ENCODE data around the gene SKA3. TPM values are rescaled to one million over a fixed set of nuclear protein-coding genes. Genes with fewer than 3 reads are reported as not detected.
"Not testable (repeated sequence)": the region's sequence is repeated elsewhere in the genome, so short reads cannot be mapped to it uniquely, and the experiment has no call there.

Gene SKA3
- total RNA-seq, 1 experiment from 2014 or later: 61.8 TPM

- H4K20me1 ChIP-seq (ENCODE audit: control insufficient read depth, insufficient read depth, insufficient read length); H3K14ac ChIP-seq (ENCODE audit: insufficient read depth, low read length); H3K27ac Mint-ChIP-seq; H3K4ac ChIP-seq (ENCODE audit: low read depth, low read length); H3K18ac ChIP-seq (ENCODE audit: insufficient read length, low read depth, low read length); H3K4me1 ChIP-seq (ENCODE audit: insufficient read depth, low read length); H3K4me3 Mint-ChIP-seq; H3K27ac ChIP-seq (ENCODE audit: insufficient read length, low read depth, low read length); H2BK15ac ChIP-seq (ENCODE audit: low read depth, low read length); H3K23ac ChIP-seq (ENCODE audit: insufficient read length, low read depth, low read length); H3K9ac ChIP-seq (ENCODE audit: extremely low read depth, insufficient read length, low read length); H2AK5ac ChIP-seq (ENCODE audit: insufficient read length, low read length); H2BK20ac ChIP-seq (ENCODE audit: low read depth, low read length, poor library complexity, severe bottlenecking); H3K23me2 ChIP-seq (ENCODE audit: insufficient read length, low read depth, low read length, poor library complexity, severe bottlenecking); H4K5ac ChIP-seq (ENCODE audit: insufficient read length, low read depth, low read length); H2BK120ac ChIP-seq (ENCODE audit: low read depth, low read length, poor library complexity, severe bottlenecking); H3K27me3 Mint-ChIP-seq (ENCODE audit: low read depth); H2AFZ ChIP-seq (ENCODE audit: low read length); DNase-seq; H3K4me1 Mint-ChIP-seq; H3T11ph ChIP-seq (ENCODE audit: low read length); H2BK5ac ChIP-seq (ENCODE audit: insufficient read length, low read length); H4K91ac ChIP-seq (ENCODE audit: insufficient read length, low read depth, low read length); H2BK12ac ChIP-seq (ENCODE audit: insufficient read length, low read depth, low read length); H3K56ac ChIP-seq (ENCODE audit: insufficient read length, low read depth, low read length); H4K8ac ChIP-seq (replicated peaks; ENCODE audit: insufficient read length, low read depth, low read length); H3K79me1 ChIP-seq (ENCODE audit: insufficient read depth, low read depth, low read length, poor library complexity, severe bottlenecking); H3K27me3 ChIP-seq (ENCODE audit: insufficient read depth, low read length); H3K4me2 ChIP-seq (ENCODE audit: insufficient read depth, insufficient read length, low read length); H3K79me2 ChIP-seq (ENCODE audit: insufficient read depth, low read length): not testable (repeated sequence)
- H3K9me3 ChIP-seq (ENCODE audit: control insufficient read depth, low read depth, low read length): peaks cover 20% of the 10 kb centered on the region
- WGBS (ENCODE audit: extremely low coverage, insufficient read length, low lambda C conversion rate): no CpG with 5 or more reads among the region's 4 CpGs
- Mint-ChIP-seq H3K9me3 (peaks cover 39 to 40% of the 10 kb centered on the region in 2 experiments), H3K36me3 (ENCODE audit: insufficient read depth in 1 of 3, low read depth in 3 of 3) (peaks cover 17 to 32% (median 22%) of the 10 kb centered on the region in 3 experiments)
Measured at GRCh38 chr13:21198391-21198790, 22.0 kb upstream of the SKA3 start.

DNA sequence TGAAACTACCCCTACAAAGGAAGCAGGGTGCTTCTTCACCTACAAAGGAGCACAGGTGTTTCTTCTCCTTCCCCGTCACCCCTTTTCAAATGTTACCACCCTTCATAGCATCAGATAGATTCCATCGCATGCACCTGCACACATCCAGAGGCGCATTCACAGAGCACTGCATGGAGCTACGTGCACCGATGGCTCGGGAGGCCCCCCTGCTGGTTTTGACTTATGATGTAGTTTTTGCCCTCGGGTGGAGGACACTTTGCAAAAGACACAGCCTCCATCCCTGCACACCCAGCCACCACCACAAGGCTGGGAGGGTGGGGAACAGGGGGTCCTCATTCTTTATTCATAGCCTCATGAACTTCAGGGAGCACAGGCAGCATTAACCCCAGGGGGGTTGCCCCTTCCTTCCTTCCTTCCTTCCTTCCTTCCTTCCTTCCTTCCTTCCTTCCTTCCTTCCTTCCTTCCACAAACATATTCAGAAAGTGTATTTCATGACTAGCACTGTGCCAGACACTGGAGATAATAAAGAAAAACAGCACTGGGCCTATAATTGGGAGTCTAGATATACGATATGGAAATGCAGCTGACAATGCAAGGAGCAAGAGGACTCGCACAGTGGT lies 21.4 kb upstream of the SKA3 start:
- H2BK15ac ChIP-seq (ENCODE audit: low read depth, low read length); H3K56ac ChIP-seq (ENCODE audit: insufficient read length, low read depth, low read length); H3K27me3 ChIP-seq (ENCODE audit: insufficient read depth, low read length); H3K4ac ChIP-seq (ENCODE audit: low read depth, low read length); H4K8ac ChIP-seq (replicated peaks; ENCODE audit: insufficient read length, low read depth, low read length); H2BK120ac ChIP-seq (ENCODE audit: low read depth, low read length, poor library complexity, severe bottlenecking); H3K14ac ChIP-seq (ENCODE audit: insufficient read depth, low read length); H3K4me3 Mint-ChIP-seq; H3K27ac Mint-ChIP-seq; H4K20me1 ChIP-seq (ENCODE audit: control insufficient read depth, insufficient read depth, insufficient read length); H3K18ac ChIP-seq (ENCODE audit: insufficient read length, low read depth, low read length); H2BK12ac ChIP-seq (ENCODE audit: insufficient read length, low read depth, low read length); H3K27ac ChIP-seq (ENCODE audit: insufficient read length, low read depth, low read length); H3T11ph ChIP-seq (ENCODE audit: low read length); DNase-seq; H3K4me1 Mint-ChIP-seq; H3K27me3 Mint-ChIP-seq (ENCODE audit: low read depth); H4K91ac ChIP-seq (ENCODE audit: insufficient read length, low read depth, low read length); H3K79me2 ChIP-seq (ENCODE audit: insufficient read depth, low read length); H2BK20ac ChIP-seq (ENCODE audit: low read depth, low read length, poor library complexity, severe bottlenecking); H3K23me2 ChIP-seq (ENCODE audit: insufficient read length, low read depth, low read length, poor library complexity, severe bottlenecking); H2AFZ ChIP-seq (ENCODE audit: low read length); H2BK5ac ChIP-seq (ENCODE audit: insufficient read length, low read length); H2AK5ac ChIP-seq (ENCODE audit: insufficient read length, low read length); H4K5ac ChIP-seq (ENCODE audit: insufficient read length, low read depth, low read length); H3K4me1 ChIP-seq (ENCODE audit: insufficient read depth, low read length); H3K9ac ChIP-seq (ENCODE audit: extremely low read depth, insufficient read length, low read length); H3K4me2 ChIP-seq (ENCODE audit: insufficient read depth, insufficient read length, low read length); H3K79me1 ChIP-seq (ENCODE audit: insufficient read depth, low read depth, low read length, poor library complexity, severe bottlenecking); H3K23ac ChIP-seq (ENCODE audit: insufficient read length, low read depth, low read length): not testable (repeated sequence)
- peaks cover 20% of the 10 kb centered on the region for H3K9me3 ChIP-seq (ENCODE audit: control insufficient read depth, low read depth, low read length)
- WGBS (ENCODE audit: extremely low coverage, insufficient read length, low lambda C conversion rate): no CpG with 5 or more reads among the region's 9 CpGs
- Mint-ChIP-seq H3K9me3 (peaks cover 39 to 43% of the 10 kb centered on the region in 2 experiments), H3K36me3 (ENCODE audit: insufficient read depth in 1 of 3, low read depth in 3 of 3) (peaks cover 17 to 32% (median 22%) of the 10 kb centered on the region in 3 experiments)
